Prostate gland (tissue), 2 donors: ENCODE data around the gene ZC3H12C.

Source experiments
- POLR2A ChIP-seq: fragments of 450-650 bp; IDR thresholded peaks from one replicate; pipeline ENCODE4 v1.6.1; 2016; ENCODE audit warnings: antibody characterized with exemption, mild to moderate bottlenecking
- POLR2AphosphoS5 ChIP-seq: sonication (generic); formaldehyde crosslinking; IDR thresholded peaks from one replicate; pipeline ENCODE4 v1.6.1; 2017; ENCODE audit warnings: antibody characterized with exemption
- TF ChIP-seq, protein P1 (sequence below), 4 experiments: fragments of 200-600 bp in 2 of 4; fragments of 450-650 bp in 2 of 4; sonication (generic) in 2 of 4; IDR thresholded peaks; 1 replicate in 3 of 4; 2 replicates in 1 of 4; pipeline ENCODE4 v1.5.1; 2016 to 2019; ENCODE audit warnings: antibody characterized with exemption in 4 of 4, mild to moderate bottlenecking in 2 of 4, moderate library complexity in 2 of 4

DNA sequence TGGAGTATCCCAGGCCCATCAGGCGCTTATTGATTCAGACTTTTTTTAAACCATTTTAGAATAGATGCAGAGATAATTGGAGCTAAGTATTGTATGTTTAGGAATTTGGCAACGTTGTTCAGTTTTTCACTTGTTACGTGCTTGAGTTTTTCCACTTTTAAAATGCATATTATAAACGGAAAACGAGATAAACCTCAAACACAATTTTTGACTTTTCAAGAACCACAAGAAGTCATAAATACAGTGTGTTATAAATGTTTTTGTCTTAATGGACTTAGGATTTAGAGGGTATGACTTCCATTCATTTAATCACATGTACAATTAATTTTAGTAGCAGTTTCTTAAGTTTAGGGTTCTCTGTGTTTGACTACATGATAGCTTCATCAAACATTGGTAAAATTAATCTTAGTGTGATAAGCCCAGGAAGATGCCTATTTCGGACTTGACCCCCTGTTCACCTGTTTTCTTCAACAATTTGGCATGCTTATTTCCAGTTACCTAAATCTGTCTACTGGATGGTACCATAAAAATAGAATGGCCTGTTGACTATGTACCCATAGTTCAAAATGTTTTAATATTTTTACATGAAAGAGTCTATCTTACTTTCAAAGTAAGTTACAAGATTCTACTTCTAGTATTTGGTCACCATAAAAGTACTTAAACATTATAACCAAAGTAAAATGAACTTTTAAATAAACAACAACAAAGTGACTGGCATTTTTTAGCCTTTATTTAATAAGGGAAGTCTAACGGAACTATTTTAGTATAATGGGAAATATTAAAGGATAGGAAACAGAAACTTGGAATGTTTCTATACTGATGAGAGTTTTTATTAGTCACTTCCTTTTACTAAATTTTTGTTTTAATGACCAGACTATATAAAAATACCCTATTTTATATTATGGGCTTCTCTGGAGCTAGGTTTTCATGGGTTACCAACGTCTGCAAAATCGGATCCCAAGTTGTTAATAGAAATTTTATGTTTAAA is 1.4 kb downstream of the ZC3H12C start:
- TF ChIP-seq, protein P1, sequence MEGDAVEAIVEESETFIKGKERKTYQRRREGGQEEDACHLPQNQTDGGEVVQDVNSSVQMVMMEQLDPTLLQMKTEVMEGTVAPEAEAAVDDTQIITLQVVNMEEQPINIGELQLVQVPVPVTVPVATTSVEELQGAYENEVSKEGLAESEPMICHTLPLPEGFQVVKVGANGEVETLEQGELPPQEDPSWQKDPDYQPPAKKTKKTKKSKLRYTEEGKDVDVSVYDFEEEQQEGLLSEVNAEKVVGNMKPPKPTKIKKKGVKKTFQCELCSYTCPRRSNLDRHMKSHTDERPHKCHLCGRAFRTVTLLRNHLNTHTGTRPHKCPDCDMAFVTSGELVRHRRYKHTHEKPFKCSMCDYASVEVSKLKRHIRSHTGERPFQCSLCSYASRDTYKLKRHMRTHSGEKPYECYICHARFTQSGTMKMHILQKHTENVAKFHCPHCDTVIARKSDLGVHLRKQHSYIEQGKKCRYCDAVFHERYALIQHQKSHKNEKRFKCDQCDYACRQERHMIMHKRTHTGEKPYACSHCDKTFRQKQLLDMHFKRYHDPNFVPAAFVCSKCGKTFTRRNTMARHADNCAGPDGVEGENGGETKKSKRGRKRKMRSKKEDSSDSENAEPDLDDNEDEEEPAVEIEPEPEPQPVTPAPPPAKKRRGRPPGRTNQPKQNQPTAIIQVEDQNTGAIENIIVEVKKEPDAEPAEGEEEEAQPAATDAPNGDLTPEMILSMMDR (IDR thresholded peaks at IDR 0.05): no peak
- TF ChIP-seq POLR2A (no peak), POLR2AphosphoS5 (no peak)
